Esophagus squamous epithelium (tissue), 4 donors: ENCODE data around the gene SCYGR8.

ENCODE experiments used
- POLR2A ChIP-seq, 4 donors: fragments of 450-650 bp; IDR thresholded peaks; one replicate each; pipeline ENCODE4 v1.6.1; 2017; ENCODE audit warnings: antibody characterized with exemption in 4 of 4, mild to moderate bottlenecking in 4 of 4, moderate library complexity in 3 of 4
- TF ChIP-seq, protein P1 (sequence below), 6 experiments: fragments of 450-650 bp in 4 of 6; fragments of 200-600 bp in 2 of 6; sonication (generic) in 2 of 6; IDR thresholded peaks; one replicate each; pipeline ENCODE4 v1.5.1; 2016 to 2019; ENCODE audit warnings: antibody characterized with exemption in 6 of 6, mild to moderate bottlenecking in 4 of 6, moderate library complexity in 4 of 6

- TF ChIP-seq, protein P1, sequence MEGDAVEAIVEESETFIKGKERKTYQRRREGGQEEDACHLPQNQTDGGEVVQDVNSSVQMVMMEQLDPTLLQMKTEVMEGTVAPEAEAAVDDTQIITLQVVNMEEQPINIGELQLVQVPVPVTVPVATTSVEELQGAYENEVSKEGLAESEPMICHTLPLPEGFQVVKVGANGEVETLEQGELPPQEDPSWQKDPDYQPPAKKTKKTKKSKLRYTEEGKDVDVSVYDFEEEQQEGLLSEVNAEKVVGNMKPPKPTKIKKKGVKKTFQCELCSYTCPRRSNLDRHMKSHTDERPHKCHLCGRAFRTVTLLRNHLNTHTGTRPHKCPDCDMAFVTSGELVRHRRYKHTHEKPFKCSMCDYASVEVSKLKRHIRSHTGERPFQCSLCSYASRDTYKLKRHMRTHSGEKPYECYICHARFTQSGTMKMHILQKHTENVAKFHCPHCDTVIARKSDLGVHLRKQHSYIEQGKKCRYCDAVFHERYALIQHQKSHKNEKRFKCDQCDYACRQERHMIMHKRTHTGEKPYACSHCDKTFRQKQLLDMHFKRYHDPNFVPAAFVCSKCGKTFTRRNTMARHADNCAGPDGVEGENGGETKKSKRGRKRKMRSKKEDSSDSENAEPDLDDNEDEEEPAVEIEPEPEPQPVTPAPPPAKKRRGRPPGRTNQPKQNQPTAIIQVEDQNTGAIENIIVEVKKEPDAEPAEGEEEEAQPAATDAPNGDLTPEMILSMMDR (IDR thresholded peaks at IDR 0.05), result no peak
- no peak for TF ChIP-seq POLR2A (IDR thresholded peaks at IDR 0.05)
Observed at GRCh38 chr2:227710986-227711385, 34.7 kb upstream of the SCYGR8 start.
